Lower leg skin (tissue), 3 donors: ENCODE results near the gene ZNF362.

Experiments
- CTCF ChIP-seq, 3 donors: fragments of 450-650 bp; IDR thresholded peaks; one replicate each; pipeline ENCODE4 v1.5.1; 2016; ENCODE audit warnings: antibody characterized with exemption in 3 of 3, mild to moderate bottlenecking in 3 of 3, moderate library complexity in 2 of 3
- POLR2A ChIP-seq, 2 donors: fragments of 450-650 bp; IDR thresholded peaks; one replicate each; pipeline ENCODE4 v1.6.1; 2016 to 2017; ENCODE audit warnings: antibody characterized with exemption in 2 of 2, mild to moderate bottlenecking in 1 of 2, moderate library complexity in 1 of 2

- TF ChIP-seq CTCF (IDR thresholded peaks at IDR 0.05) (no peak), POLR2A (IDR thresholded peaks at IDR 0.05) (no peak)
Measured at GRCh38 chr1:33287317-33287716, 31.0 kb downstream of the ZNF362 start.
